K562 (cell line): ENCODE measurements around the gene ADGRG1. TPM values are rescaled to one million over a fixed set of nuclear protein-coding genes. Genes with fewer than 3 reads are reported as not detected.

Experiments used
- ATAC-seq: fragments of 200-7000 bp; cut with Tn5 transposase; 3 replicates; pipeline ENCODE4 v1.9.1; 2020; ENCODE audit warnings: moderate library complexity
- BruUV-seq: library from RNA; stranded (reverse); fragments of 400-500 nt; replicated peaks from 2 replicates; lab custom pipeline; 2021; lab: Mats Ljungman, UMichigan
- CTCF ChIA-PET: fragments of 300-600 bp; formaldehyde crosslinking; extraction: SDS; loops from one replicate; lab custom pipeline; 2021; ENCODE audit warnings: low intra/inter-chr PET ratio; lab: Yijun Ruan, JAX
- POLR2A ChIA-PET: fragments of 300-600, 350-650 bp; sonication (Branson Sonifier 250); formaldehyde crosslinking; extraction: SDS; loops from one replicate; lab custom pipeline; 2021; ENCODE audit warnings: antibody characterized with exemption, inconsistent platforms; lab: Yijun Ruan, JAX
- DNase-seq, 4 experiments: peaks; one replicate each; pipeline versions ENCODE4 v3.0.0 to v3.0.0-alpha.2; 2011 to 2018; ENCODE audit warnings: low spot score in 3 of 4, mixed read lengths in 3 of 4; ENCODE audit errors: extremely low read depth in 1 of 4
- FAIRE-seq: peaks from 2 replicates; lab custom pipeline; 2011; peaks lifted over from hg19 to GRCh38; lab: Jason Lieb, UNC
- H2AFZ ChIP-seq: 2 replicates; pipeline ENCODE4 v1.6.0; 2011; ENCODE audit warnings: low read depth, low read length, control low read depth, inconsistent platforms
- H3K27ac ChIP-seq: fragments of 200-600 bp; 3 replicates; pipeline ENCODE4 v1.8.0; 2011; ENCODE audit warnings: low read depth, mild to moderate bottlenecking, control low read depth, inconsistent platforms, low read length, moderate library complexity, mixed read lengths; ENCODE audit errors: extremely low read depth
- H3K27me3 ChIP-seq, 2 experiments: fragments of 300-600 bp in 1 of 2; 2 replicates in 1 of 2; 3 replicates in 1 of 2; pipeline versions ENCODE4 v1.6.0 to v1.8.0; 2011; ENCODE audit warnings: inconsistent platforms in 2 of 2, low read length in 2 of 2, mild to moderate bottlenecking in 1 of 2, mixed read lengths in 1 of 2, moderate library complexity in 1 of 2; ENCODE audit not compliant: control insufficient read depth in 2 of 2, insufficient read depth in 2 of 2
- H3K36me3 ChIP-seq: fragments of 300-600 bp; 3 replicates; pipeline ENCODE4 v1.8.0; 2011; ENCODE audit warnings: mild to moderate bottlenecking, low read length, inconsistent platforms; ENCODE audit not compliant: control insufficient read depth, insufficient read depth
- H3K4me1 ChIP-seq, 2 experiments: fragments of 200-600 bp in 1 of 2; replicated peaks in 1 of 2; 2 replicates in 1 of 2; 3 replicates in 1 of 2; pipeline versions ENCODE4 v1.5.1 to v1.8.0; 2011; ENCODE audit warnings: inconsistent platforms in 2 of 2, low read length in 2 of 2, mild to moderate bottlenecking in 1 of 2, mixed read lengths in 1 of 2, moderate library complexity in 1 of 2; ENCODE audit not compliant: control insufficient read depth in 2 of 2, insufficient read depth in 2 of 2
- H3K4me2 ChIP-seq: 2 replicates; pipeline ENCODE4 v1.6.1; 2011; ENCODE audit warnings: low read length, control low read depth, inconsistent platforms, mixed read lengths; ENCODE audit not compliant: insufficient read depth
- H3K4me3 ChIP-seq: fragments of 200-600 bp; sonication (generic), shearing (Covaris generic); 2 replicates; pipeline ENCODE4 v1.5.1; 2016; ENCODE audit warnings: control low read depth, inconsistent platforms
- H3K79me2 ChIP-seq: fragments of 200-600 bp; 3 replicates; pipeline ENCODE4 v1.8.0; 2011; ENCODE audit warnings: low read length, inconsistent platforms; ENCODE audit not compliant: control insufficient read depth, insufficient read depth
- H3K9ac ChIP-seq, 2 experiments: 2 replicates each; pipeline versions ENCODE4 v1.6.0 to v1.6.1; 2011; ENCODE audit warnings: low read depth in 2 of 2, low read length in 2 of 2, control low read depth in 1 of 2, inconsistent platforms in 1 of 2, mild to moderate bottlenecking in 1 of 2, mixed read lengths in 1 of 2; ENCODE audit not compliant: insufficient read depth in 1 of 2
- H3K9me1 ChIP-seq: one replicate; pipeline ENCODE4 v1.6.0; 2011; ENCODE audit warnings: inconsistent platforms, mild to moderate bottlenecking, low read length, moderate library complexity; ENCODE audit not compliant: control insufficient read depth, insufficient read depth
- H3K9me3 ChIP-seq: replicated peaks from 2 replicates; pipeline ENCODE4 v1.5.1; 2011; ENCODE audit warnings: low read depth, low read length, inconsistent platforms; ENCODE audit not compliant: control insufficient read depth, insufficient read depth
- H4K20me1 ChIP-seq: replicated peaks from 2 replicates; pipeline ENCODE4 v1.6.1; 2011; ENCODE audit warnings: low read length, inconsistent platforms, mixed read lengths; ENCODE audit not compliant: control insufficient read depth, insufficient read depth
- ARID2 ChIP-seq: fragments of 450-650 bp; IDR thresholded peaks from 2 replicates; pipeline ENCODE4 v1.6.1; 2017; ENCODE audit warnings: antibody characterized with exemption, mild to moderate bottlenecking
- BRF1 ChIP-seq: IDR thresholded peaks from 3 replicates; pipeline ENCODE4 v1.6.1; 2011; ENCODE audit warnings: borderline replicate concordance, mild to moderate bottlenecking; ENCODE audit not compliant: insufficient read length; ENCODE audit errors: extremely low read depth
- CBFA2T2 ChIP-seq: fragments of 450-650 bp; conservative IDR thresholded peaks from 2 replicates; pipeline ENCODE4 v1.6.1; 2017; ENCODE audit warnings: mild to moderate bottlenecking
- CBX1 ChIP-seq: sonication (generic); IDR thresholded peaks from 2 replicates; pipeline ENCODE4 v1.6.1; 2016; ENCODE audit warnings: antibody characterized with exemption, low read depth, mild to moderate bottlenecking
- CGGBP1 ChIP-seq: fragments of 250-450 bp; sonication (Bioruptor Pico); IDR thresholded peaks from 2 replicates; pipeline ENCODE4 v1.9.0; 2021; ENCODE audit warnings: mild to moderate bottlenecking
- FOXP1 ChIP-seq: sonication (generic); formaldehyde crosslinking; IDR thresholded peaks from 2 replicates; pipeline ENCODE4 v1.8.0; 2022; ENCODE audit warnings: mild to moderate bottlenecking, missing genetic modification reagents
- MCM3 ChIP-seq: fragments of 450-650 bp; IDR thresholded peaks from 2 replicates; pipeline ENCODE4 v1.6.1; 2016
- POU5F1 ChIP-seq: fragments of 150-350 bp; IDR thresholded peaks from 2 replicates; pipeline ENCODE4 v1.6.1; 2014; ENCODE audit warnings: borderline replicate concordance, low read length, low read depth, mild to moderate bottlenecking; ENCODE audit not compliant: partially characterized antibody
- TCF15 ChIP-seq: fragments of 250-450 bp; sonication (Bioruptor Pico); IDR thresholded peaks from 2 replicates; pipeline ENCODE4 v1.8.0; 2022; ENCODE audit warnings: moderate library complexity, mild to moderate bottlenecking, inconsistent platforms
- ZNF586 ChIP-seq: fragments of 450-650 bp; formaldehyde crosslinking; conservative IDR thresholded peaks from 2 replicates; pipeline ENCODE4 v1.4.0; 2020; ENCODE audit warnings: mild to moderate bottlenecking, moderate library complexity
- WGBS: fragments of 100-300 bp; shearing (Covaris generic); methylation state at CpG from one replicate; pipeline ENCODE4 v1.1.6; 2016; ENCODE audit warnings: low coverage, mixed read lengths; ENCODE audit not compliant: insufficient coverage; ENCODE audit errors: missing lambda C conversion rate; 5-methylcytosine and 5-hydroxymethylcytosine counted together
- in situ Hi-C: fragments of 300-500 bp; cut with MboI; formaldehyde crosslinking; loops from 4 replicates; pipeline ENCODE4 v1.15.0; 2018; ENCODE audit warnings: inconsistent platforms, mixed read lengths
- intact Hi-C: fragments of 100-400 bp; cut with micrococcal nuclease; formaldehyde crosslinking; loops from 2 replicates; pipeline ENCODE4 v1.14.2; 2022
- polyA plus RNA-seq, 8 experiments: library from polyadenylated mRNA; depleted of rRNA in 4 of 8; stranded (reverse) in 5 of 8; unstranded in 3 of 8; fragments of >200 nt; fragmentation: Nextera tagmentation in 2 of 8; fragmentation: Illumina TruSeq in 1 of 8; extraction: Ambion mirVana in 2 of 8; extraction: Trizol in 1 of 8; gene quantifications; 2 replicates each; pipeline versions ENCODE4 v1.2.1 to v1.2.3, GENCODE V29; 2011 to 2014; ENCODE audit warnings: inconsistent platforms in 1 of 8, missing spikeins in 1 of 8
- total RNA-seq, 7 experiments: library from RNA; depleted of rRNA in 6 of 7; stranded (reverse); fragments of >200 nt in 6 of 7; fragmentation: Illumina TruSeq in 2 of 7; extraction: Trizol in 2 of 7; gene quantifications; 2 replicates each; pipeline versions ENCODE4 v1.2.1 to v1.2.3, GENCODE V29; 2011 to 2021; ENCODE audit warnings: low replicate concordance in 1 of 7

The ADGRG1 gene
- total and polyA plus RNA-seq, 9 of the 15 experiments (the other 6 are each of a cell fraction or from before 2014, with no cell fraction given): 0.04 to 0.31 (median 0.16) TPM; not detected in 6

GRCh38 chr16:57703416-57704010 is 75.1 kb downstream of the ADGRG1 start:
- H3K27me3 ChIP-seq: peaks cover 2 to 6% of the 10 kb centered on the region in 2 experiments; a peak in 3 of 5 replicates
- no peaks in the 10 kb centered on the region for H3K9me1 ChIP-seq
- DNase-seq (no peak), ATAC-seq (no peak), FAIRE-seq (no peak)
- intact Hi-C loops (no loop called here), in situ Hi-C loops (no loop called here)
- ChIA-PET POLR2A (interaction anchor here (0.8 kb wide), 1 partner anchor 9 kb away, joined by 3 read pairs; the partner anchor contains the start of gene DRC7), CTCF (no interaction called here)
- H3K9ac ChIP-seq: no peak overlapping the region
- no TSS peak for BruUV-seq
- TF ChIP-seq CGGBP1 (no peak), ZNF586 (CRISPR knock-in tag) (no peak), ARID2 (no peak), POU5F1 (no peak), FOXP1 (no peak), MCM3 (no peak), TCF15 (CRISPR knock-in tag) (no peak), BRF1 (no peak), CBX1 (no peak), CBFA2T2 (no peak)
- no peak overlapping the region for H3K4me3 ChIP-seq
- H3K4me1 ChIP-seq: peaks cover 18 to 25% of the 10 kb centered on the region in 2 experiments
- no peaks in the 10 kb centered on the region for H3K36me3 ChIP-seq
- no peak overlapping the region for H3K27ac ChIP-seq
- 66% methylated on average over 11 of the region's 11 CpGs for WGBS
- no peaks in the 10 kb centered on the region for H3K9me3 ChIP-seq
- no peak overlapping the region for H3K4me2 ChIP-seq
- no peak overlapping the region for H2AFZ ChIP-seq
- no peaks in the 10 kb centered on the region for H4K20me1 ChIP-seq
- no peaks in the 10 kb centered on the region for H3K79me2 ChIP-seq
